HepG2 (cell line): ENCODE measurements around the gene FKBP8. TPM values are rescaled to one million over a fixed set of nuclear protein-coding genes. Genes with fewer than 3 reads are reported as not detected.

Experiments
- ARID2 ChIP-seq: sonication (generic); formaldehyde crosslinking; IDR thresholded peaks from 2 replicates; pipeline ENCODE4 v1.8.1; 2022; ENCODE audit warnings: mild to moderate bottlenecking, missing genetic modification reagents, borderline replicate concordance
- CREBL2 ChIP-seq: sonication (generic); formaldehyde crosslinking; IDR thresholded peaks from 2 replicates; pipeline ENCODE4 v1.8.1; 2023; ENCODE audit warnings: missing genetic modification reagents, mild to moderate bottlenecking, borderline replicate concordance
- GABPA ChIP-seq, 2 experiments: IDR thresholded peaks; 2 replicates each; pipeline ENCODE4 v1.6.1; 2011 to 2016; ENCODE audit warnings: low read depth in 2 of 2, low read length in 1 of 2, missing biosample characterization in 1 of 2, missing genetic modification characterization in 1 of 2
- GABPB1 ChIP-seq: IDR thresholded peaks from 2 replicates; pipeline ENCODE4 v1.6.1; 2016; ENCODE audit warnings: mild to moderate bottlenecking, missing genetic modification reagents, moderate library complexity, missing compliant biosample characterization
- KLF11 ChIP-seq: IDR thresholded peaks from 2 replicates; pipeline ENCODE4 v1.6.1; 2016; ENCODE audit warnings: missing compliant biosample characterization
- MAFF ChIP-seq: IDR thresholded peaks from 2 replicates; pipeline ENCODE4 v1.6.1; 2011; ENCODE audit warnings: low read depth, low read length, improper control_type of control experiment
- NFE2L1 ChIP-seq: sonication (generic); formaldehyde crosslinking; IDR thresholded peaks from 2 replicates; pipeline ENCODE4 v1.4.0; 2020; ENCODE audit warnings: missing genetic modification reagents, mild to moderate bottlenecking, borderline replicate concordance
- PRMT3 ChIP-seq: sonication (generic); formaldehyde crosslinking; IDR thresholded peaks from 2 replicates; pipeline ENCODE4 v1.8.1; 2022; ENCODE audit warnings: low read depth, mild to moderate bottlenecking, moderate library complexity, missing genetic modification reagents, borderline replicate concordance
- RELA ChIP-seq: sonication (generic); formaldehyde crosslinking; IDR thresholded peaks from 2 replicates; pipeline ENCODE4 v1.4.0; 2020; ENCODE audit warnings: missing genetic modification reagents
- SRSF4 ChIP-seq: fragments of 200-400 bp; formaldehyde crosslinking; IDR thresholded peaks from one replicate; pipeline ENCODE4 v1.6.1; 2018; ENCODE audit warnings: mild to moderate bottlenecking, low read depth, low read length, moderate library complexity; ENCODE audit not compliant: poor library complexity, severe bottlenecking
- TGIF2 ChIP-seq: IDR thresholded peaks from 2 replicates; pipeline ENCODE4 v1.6.1; 2016; ENCODE audit warnings: control low read depth, missing compliant biosample characterization
- ZBTB46 ChIP-seq: sonication (generic); formaldehyde crosslinking; IDR thresholded peaks from 2 replicates; pipeline ENCODE4 v1.4.0; 2020; ENCODE audit warnings: mild to moderate bottlenecking, missing genetic modification reagents, borderline replicate concordance
- ZBTB7B ChIP-seq: sonication (generic); formaldehyde crosslinking; IDR thresholded peaks from 2 replicates; pipeline ENCODE4 v1.4.0; 2020; ENCODE audit warnings: missing genetic modification reagents
- ZKSCAN5 ChIP-seq: sonication (generic); formaldehyde crosslinking; IDR thresholded peaks from 2 replicates; pipeline ENCODE4 v1.5.1; 2020; ENCODE audit warnings: mild to moderate bottlenecking, missing genetic modification reagents
- ZNF24 ChIP-seq: fragments of 450-650 bp; IDR thresholded peaks from 2 replicates; pipeline ENCODE4 v1.6.1; 2017; ENCODE audit warnings: antibody characterized with exemption, mild to moderate bottlenecking
- ZNF329 ChIP-seq: sonication (generic); formaldehyde crosslinking; IDR thresholded peaks from 2 replicates; pipeline ENCODE4 v1.9.0; 2021; ENCODE audit warnings: low read depth, mild to moderate bottlenecking, missing genetic modification reagents
- ZNF33B ChIP-seq: sonication (generic); formaldehyde crosslinking; IDR thresholded peaks from 2 replicates; pipeline ENCODE4 v1.5.1; 2020; ENCODE audit warnings: mild to moderate bottlenecking, missing genetic modification reagents
- ZNF343 ChIP-seq: sonication (generic); formaldehyde crosslinking; IDR thresholded peaks from 2 replicates; pipeline ENCODE4 v1.4.0; 2020; ENCODE audit warnings: mild to moderate bottlenecking, missing genetic modification reagents
- ZNF362 ChIP-seq: sonication (generic); formaldehyde crosslinking; IDR thresholded peaks from 2 replicates; pipeline ENCODE4 v1.4.0; 2020; ENCODE audit warnings: missing genetic modification reagents, mild to moderate bottlenecking, borderline replicate concordance
- ZNF441 ChIP-seq: sonication (generic); formaldehyde crosslinking; IDR thresholded peaks from 2 replicates; pipeline ENCODE4 v1.7.0; 2021; ENCODE audit warnings: missing genetic modification reagents, borderline replicate concordance
- ZNF484 ChIP-seq: sonication (generic); formaldehyde crosslinking; IDR thresholded peaks from 2 replicates; pipeline ENCODE4 v1.5.1; 2020; ENCODE audit warnings: mild to moderate bottlenecking, low read depth, missing genetic modification reagents, borderline replicate concordance
- ZNF552 ChIP-seq: sonication (generic); formaldehyde crosslinking; IDR thresholded peaks from 2 replicates; pipeline ENCODE4 v1.9.0; 2022; ENCODE audit warnings: missing genetic modification reagents, mild to moderate bottlenecking, borderline replicate concordance
- ZNF746 ChIP-seq: sonication (generic); formaldehyde crosslinking; IDR thresholded peaks from 2 replicates; pipeline ENCODE4 v1.8.0; 2022; ENCODE audit warnings: mild to moderate bottlenecking, missing genetic modification reagents
- ZNF83 ChIP-seq: sonication (generic); formaldehyde crosslinking; IDR thresholded peaks from 2 replicates; pipeline ENCODE4 v1.4.0; 2020; ENCODE audit warnings: missing genetic modification reagents, mild to moderate bottlenecking, borderline replicate concordance
- ZNF839 ChIP-seq: sonication (generic); formaldehyde crosslinking; IDR thresholded peaks from 2 replicates; pipeline ENCODE4 v1.4.0; 2020; ENCODE audit warnings: missing genetic modification reagents, mild to moderate bottlenecking, borderline replicate concordance
- polyA plus RNA-seq, 8 experiments: library from polyadenylated mRNA; depleted of rRNA in 3 of 8; stranded (reverse) in 7 of 8; unstranded in 1 of 8; fragments of >200 nt; fragmentation: Illumina TruSeq in 4 of 8; extraction: Trizol in 4 of 8; gene quantifications; 2 replicates each; pipeline versions ENCODE4 v1.2.1 to v1.2.3, GENCODE V29; 2011 to 2016; ENCODE audit warnings: low read depth in 4 of 8, missing spikeins in 1 of 8, mixed read lengths in 1 of 8; ENCODE audit not compliant: insufficient read depth in 1 of 8
- total RNA-seq, 5 experiments: library from RNA; depleted of rRNA; stranded (reverse); fragments of >200 nt; fragmentation: Illumina TruSeq; extraction: Trizol; gene quantifications; 2 replicates each; pipeline ENCODE4 v1.2.3, GENCODE V29; 2016; ENCODE audit warnings: low read depth in 1 of 5

The FKBP8 gene
- total and polyA plus RNA-seq, 2 of the 13 experiments (the other 11 are each of a cell fraction or from before 2014, with no cell fraction given) = 81.7 to 93.9 TPM

GRCh38 chr19:18571564-18572344 lies 28.4 kb upstream of the FKBP8 start, which contains the start of gene UBA52 (continued):
- peak; percentile 74 for TF ChIP-seq TGIF2 (CRISPR knock-in tag)
- TF ChIP-seq KLF11 (CRISPR knock-in tag) = 0 out of 2 replicates have a peak, but pooled peaks have one; percentile 52
- peak; percentile 78; the same call in 1 of the 2 replicates for TF ChIP-seq ZNF343
- peak; percentile 34; the same call in 1 of the 2 replicates for TF ChIP-seq ZBTB46
- peak; percentile 52; the same call in 1 of the 2 replicates for TF ChIP-seq ZNF441 (CRISPR knock-in tag)
- no peak; the same call in 1 of the 2 replicates for TF ChIP-seq ZNF484 (CRISPR knock-in tag)
- TF ChIP-seq MAFF = no peak
- TF ChIP-seq ZBTB7B = peak; percentile 84
- no peak for TF ChIP-seq PRMT3 (CRISPR knock-in tag)
- TF ChIP-seq ZNF83 (CRISPR knock-in tag) = no peak
- TF ChIP-seq SRSF4 = peak; percentile 53
- peak; percentile 99 for TF ChIP-seq GABPB1
- peak; percentile 36; the same call in 1 of the 2 replicates for TF ChIP-seq ZNF746 (CRISPR knock-in tag)
- peak; percentile 73; the same call in 1 of the 2 replicates for TF ChIP-seq ZNF362 (CRISPR knock-in tag)
- 0 out of 2 replicates have a peak, but pooled peaks have one; percentile 21 for TF ChIP-seq CREBL2
- TF ChIP-seq ZNF329 (CRISPR knock-in tag) = peak; percentile 41
- peak; percentile 78; the same call in 1 of the 2 replicates for TF ChIP-seq ZNF552 (CRISPR knock-in tag)
- no peak for TF ChIP-seq ZNF33B (CRISPR knock-in tag)
- TF ChIP-seq NFE2L1 (CRISPR knock-in tag) = no peak
- TF ChIP-seq ARID2 (CRISPR knock-in tag) = no peak
- TF ChIP-seq RELA (CRISPR knock-in tag) = 0 out of 2 replicates have a peak, but pooled peaks have one; percentile 61
- TF ChIP-seq ZNF24 = no peak
- no peak for TF ChIP-seq ZKSCAN5 (CRISPR knock-in tag)
- TF ChIP-seq GABPA (IDR thresholded peaks at IDR 0.05; ENCODE audit: low read depth, low read length) = peak; percentile 89
- peak; percentile 95 for TF ChIP-seq GABPA (CRISPR knock-in tag; IDR thresholded peaks at IDR 0.05; ENCODE audit: low read depth)
- TF ChIP-seq ZNF839 (CRISPR knock-in tag) = peak; percentile 71; the same call in 1 of the 2 replicates
